ENCODE results near the gene CACNB2. TPM values are rescaled to one million over a fixed set of nuclear protein-coding genes. Genes with fewer than 3 reads are reported as not detected.

CACNB2 gene
- 16.1 TPM for total RNA-seq (ENCODE audit: insufficient read depth, low replicate concordance)

GRCh38 chr10:18140149-18140956 lies at the start of gene CACNB2:
Gene CACNB2, plus strand, starts transcription at chr10:18140424.
- peak; percentile 82 for DNase-seq (ENCODE audit: low spot score)

- DNase-seq (ENCODE audit: low spot score) = no peak
Measured at GRCh38 chr10:18094332-18094731, 45.9 kb upstream of the CACNB2 start.

GRCh38 chr10:18094793-18095192 lies 45.4 kb upstream of the CACNB2 start:
- DNase-seq (ENCODE audit: low spot score) = no peak

GRCh38 chr10:18097524-18097923 lies 42.7 kb upstream of the CACNB2 start:
- no peak for DNase-seq (ENCODE audit: low spot score)

GRCh38 chr10:18098201-18098600 lies 42.0 kb upstream of the CACNB2 start:
- no peak for DNase-seq (ENCODE audit: low spot score)

- no peak for DNase-seq (ENCODE audit: low spot score)
Measured at GRCh38 chr10:18099415-18099814, 40.8 kb upstream of the CACNB2 start.

- no peak for DNase-seq (ENCODE audit: low spot score)
Measured at GRCh38 chr10:18100669-18101068, 39.6 kb upstream of the CACNB2 start.

- no peak for DNase-seq (ENCODE audit: low spot score)
Measured at GRCh38 chr10:18102404-18102803, 37.8 kb upstream of the CACNB2 start.

GRCh38 chr10:18104223-18104872 lies 35.9 kb upstream of the CACNB2 start:
- peak; percentile 27 for DNase-seq (ENCODE audit: low spot score)

GRCh38 chr10:18109341-18109870 lies 30.8 kb upstream of the CACNB2 start:
- no peak for DNase-seq (ENCODE audit: low spot score)

- DNase-seq (ENCODE audit: low spot score) = no peak
Measured at GRCh38 chr10:18113881-18114280, 26.3 kb upstream of the CACNB2 start.

GRCh38 chr10:18117276-18117675 lies 22.9 kb upstream of the CACNB2 start:
- no peak for DNase-seq (ENCODE audit: low spot score)

- DNase-seq (ENCODE audit: low spot score) = no peak
Measured at GRCh38 chr10:18122753-18123152, 17.5 kb upstream of the CACNB2 start.

- DNase-seq (ENCODE audit: low spot score) = no peak
Measured at GRCh38 chr10:18133046-18133445, 7.2 kb upstream of the CACNB2 start.

- DNase-seq (ENCODE audit: low spot score) = no peak
Measured at GRCh38 chr10:18134509-18134908, 5.7 kb upstream of the CACNB2 start.

- no peak for DNase-seq (ENCODE audit: low spot score)
Measured at GRCh38 chr10:18134921-18135320, 5.3 kb upstream of the CACNB2 start.

- DNase-seq (ENCODE audit: low spot score) = no peak
Measured at GRCh38 chr10:18136073-18136791, 4.0 kb upstream of the CACNB2 start.

GRCh38 chr10:18137111-18137510 lies 3.1 kb upstream of the CACNB2 start:
- no peak for DNase-seq (ENCODE audit: low spot score)

GRCh38 chr10:18140957-18141845 lies 977 bp downstream of the CACNB2 start:
- DNase-seq (ENCODE audit: low spot score) = no peak

GRCh38 chr10:18142151-18142550 lies 1.9 kb downstream of the CACNB2 start:
- DNase-seq (ENCODE audit: low spot score) = no peak

- no peak for DNase-seq (ENCODE audit: low spot score)
Measured at GRCh38 chr10:18144396-18144795, 4.2 kb downstream of the CACNB2 start.
